Amniotic stem cell (primary cell): ENCODE data around the gene SLC5A6.

Experiments
- DNase-seq: peaks from one replicate; lab custom pipeline; 2025; lab: John Stamatoyannopoulos, UW

Gene SLC5A6

GRCh38 chr2:27211943-27212625 is at the start of gene SLC5A6, which contains the start of gene ATRAID:
SLC5A6 (minus strand) TSS chr2:27212268; CDS start chr2:27207650, 4,618 bp downstream.
ATRAID (plus strand) TSS chr2:27212041; CDS start chr2:27212369, 328 bp downstream.
- DNase-seq = peak; percentile 80

- DNase-seq = no peak
Measured at GRCh38 chr2:27261241-27261925, 49.3 kb upstream of the SLC5A6 start.

DNA sequence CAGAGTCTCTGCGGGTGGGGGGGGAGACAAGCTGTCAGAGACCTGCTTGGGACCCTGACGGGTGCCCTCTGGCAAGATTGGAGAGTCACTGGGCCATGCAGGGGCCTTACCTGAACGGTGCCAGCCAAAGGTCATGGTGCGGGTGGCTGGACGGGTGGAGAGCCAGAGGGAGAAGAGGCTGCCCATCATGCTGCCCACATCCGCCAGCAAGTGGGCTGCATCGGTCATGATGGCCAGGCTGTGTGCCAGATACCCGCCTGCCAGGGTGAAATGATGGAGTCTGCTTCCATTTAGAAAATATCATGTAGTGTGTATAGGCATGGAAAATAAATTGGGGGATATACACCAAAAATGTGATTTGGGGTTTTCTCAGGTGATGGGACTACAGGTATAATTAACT is 46.0 kb upstream of the SLC5A6 start:
- DNase-seq = no peak

DNA sequence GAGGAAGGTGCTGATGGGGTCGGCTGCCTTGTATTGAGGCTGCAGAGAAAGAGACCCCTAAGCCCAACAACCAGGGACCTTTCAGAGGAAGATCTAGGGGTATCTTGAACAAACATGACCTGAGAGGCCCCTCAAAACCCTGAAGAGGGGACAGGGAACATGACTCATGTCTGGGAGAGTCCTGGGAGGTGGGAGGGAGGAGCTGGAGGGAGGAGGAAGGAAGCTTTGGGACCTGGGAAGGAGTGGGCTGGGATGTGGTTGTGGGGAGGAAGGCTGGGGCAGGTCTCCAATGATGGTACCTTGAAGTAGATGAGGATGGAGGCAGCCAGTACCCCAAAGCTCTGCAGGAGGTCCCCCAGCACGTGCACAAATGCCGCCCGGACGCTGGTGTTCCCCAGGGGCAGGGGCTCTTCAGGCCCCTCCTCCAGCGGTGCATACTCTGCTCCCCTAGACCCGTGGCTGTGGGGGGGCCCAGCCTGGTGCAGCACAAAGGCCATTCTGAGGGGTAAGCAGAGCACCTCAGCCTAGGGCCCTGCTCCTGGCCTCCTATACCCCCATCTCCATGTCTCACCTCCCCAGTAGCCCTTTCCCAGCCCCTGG is 44.9 kb upstream of the SLC5A6 start:
- DNase-seq = no peak

- peak; percentile 46 for DNase-seq
Measured at GRCh38 chr2:27255660-27256059, 43.6 kb upstream of the SLC5A6 start.

GRCh38 chr2:27255187-27255586 is 43.1 kb upstream of the SLC5A6 start:
- no peak for DNase-seq

- no peak for DNase-seq
Measured at GRCh38 chr2:27251766-27252165, 39.7 kb upstream of the SLC5A6 start.

- DNase-seq = no peak
Measured at GRCh38 chr2:27250652-27251379, 38.7 kb upstream of the SLC5A6 start.

GRCh38 chr2:27249891-27250651 is 38.0 kb upstream of the SLC5A6 start:
- DNase-seq = no peak

DNA sequence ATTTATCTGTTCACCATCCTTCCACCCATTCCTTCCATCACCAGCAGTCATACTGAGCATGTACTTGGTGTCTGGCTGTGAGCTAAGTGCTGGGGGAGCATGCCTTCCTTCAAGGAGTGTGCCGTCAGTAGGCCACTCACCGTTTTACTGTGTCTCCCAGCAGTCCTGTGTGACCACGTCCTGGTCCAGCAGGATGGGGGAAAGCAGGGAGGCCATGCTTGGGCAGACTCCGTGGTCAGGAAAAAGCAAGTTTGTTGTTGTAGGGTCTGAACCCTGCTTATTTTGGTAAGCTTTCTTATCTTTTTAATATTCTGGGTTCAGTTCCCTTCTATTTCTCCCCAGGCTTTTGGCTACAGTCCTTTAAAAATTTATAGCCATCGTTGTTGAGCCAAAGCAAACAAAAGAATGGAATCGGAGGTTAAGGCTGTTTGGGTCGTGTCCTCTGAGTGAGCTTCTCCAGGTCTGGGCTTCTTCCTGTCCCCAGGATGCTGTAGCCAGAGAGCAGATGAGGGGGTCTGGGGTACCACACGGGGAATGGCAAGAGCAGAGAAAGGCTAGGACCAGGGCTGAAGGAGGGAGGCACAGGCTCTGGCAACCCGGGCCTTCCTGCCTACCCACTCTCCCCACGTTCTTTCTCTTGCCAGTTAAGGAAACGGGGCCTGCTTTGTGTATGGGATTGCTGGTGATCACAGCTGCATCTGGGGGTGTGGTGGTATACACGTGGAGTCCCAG is 37.3 kb upstream of the SLC5A6 start:
- DNase-seq = no peak

- no peak for DNase-seq
Measured at GRCh38 chr2:27247893-27248292, 35.8 kb upstream of the SLC5A6 start.

DNA sequence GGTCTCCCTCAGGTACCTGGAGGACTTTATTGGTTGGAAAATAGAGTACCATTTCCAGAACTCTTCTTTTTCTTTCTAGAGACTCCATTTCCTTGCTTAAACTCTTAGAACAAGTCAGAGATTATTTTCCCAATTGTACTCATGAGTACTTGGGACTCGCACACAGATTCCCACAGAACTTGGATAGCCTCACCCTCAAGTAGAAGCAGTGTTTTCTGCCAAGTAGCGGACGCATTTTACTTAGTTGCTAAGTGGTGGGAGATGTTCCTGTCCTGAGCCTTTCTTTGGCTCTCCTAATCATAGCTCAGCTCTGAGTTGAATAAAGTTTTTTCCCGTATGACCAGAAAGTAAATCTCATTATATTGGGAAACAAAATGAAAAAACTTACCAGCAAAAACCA is 33.6 kb upstream of the SLC5A6 start:
- DNase-seq = no peak

GRCh38 chr2:27245116-27245515 is 33.0 kb upstream of the SLC5A6 start:
- DNase-seq = no peak

GRCh38 chr2:27243391-27244130 is 31.5 kb upstream of the SLC5A6 start:
- no peak for DNase-seq

DNA sequence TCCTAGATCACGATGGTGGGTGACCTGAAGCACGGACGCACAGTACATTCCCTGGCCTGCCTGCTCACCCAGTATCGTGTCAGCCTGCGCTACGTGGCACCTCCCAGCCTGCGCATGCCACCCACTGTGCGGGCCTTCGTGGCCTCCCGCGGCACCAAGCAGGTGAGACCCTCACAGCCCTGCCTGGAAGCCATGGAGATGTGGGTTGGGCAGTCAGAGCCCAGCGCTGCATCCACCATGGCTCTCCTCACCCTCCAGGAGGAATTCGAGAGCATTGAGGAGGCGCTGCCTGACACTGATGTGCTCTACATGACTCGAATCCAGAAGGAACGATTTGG is 30.5 kb upstream of the SLC5A6 start:
- no peak for DNase-seq

- DNase-seq = no peak
Measured at GRCh38 chr2:27241761-27242613, 29.9 kb upstream of the SLC5A6 start.

- no peak for DNase-seq
Measured at GRCh38 chr2:27240406-27240805, 28.3 kb upstream of the SLC5A6 start.

GRCh38 chr2:27238976-27239375 is 26.9 kb upstream of the SLC5A6 start:
- DNase-seq = no peak

DNA sequence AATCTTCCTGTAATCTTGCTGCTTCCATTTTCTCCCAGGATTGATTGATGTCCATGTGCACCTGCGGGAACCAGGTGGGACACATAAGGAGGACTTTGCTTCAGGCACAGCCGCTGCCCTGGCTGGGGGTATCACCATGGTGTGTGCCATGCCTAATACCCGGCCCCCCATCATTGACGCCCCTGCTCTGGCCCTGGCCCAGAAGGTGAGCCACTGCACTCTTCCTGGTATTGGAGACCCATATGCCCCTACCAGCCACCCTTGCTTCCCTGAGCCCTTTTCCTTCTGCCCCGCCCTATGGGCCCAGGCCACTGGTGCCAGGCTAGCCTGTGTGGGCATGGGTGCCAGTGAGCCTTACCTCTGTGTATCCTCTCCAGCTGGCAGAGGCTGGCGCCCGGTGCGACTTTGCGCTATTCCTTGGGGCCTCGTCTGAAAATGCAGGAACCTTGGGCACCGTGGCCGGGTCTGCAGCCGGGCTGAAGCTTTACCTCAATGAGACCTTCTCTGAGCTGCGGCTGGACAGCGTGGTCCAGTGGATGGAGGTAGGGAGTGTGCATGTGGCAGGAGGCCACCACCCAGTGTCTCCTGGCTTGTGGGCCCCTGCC is 25.4 kb upstream of the SLC5A6 start:
- DNase-seq = no peak
